Measurements from ENCODE around the gene CDC14B. TPM values are rescaled to one million over a fixed set of nuclear protein-coding genes. Genes with fewer than 3 reads are reported as not detected.

CDC14B gene
- total and polyA plus RNA-seq, 4 donors = 2.9 to 29.8 (median 8.0) TPM

DNA sequence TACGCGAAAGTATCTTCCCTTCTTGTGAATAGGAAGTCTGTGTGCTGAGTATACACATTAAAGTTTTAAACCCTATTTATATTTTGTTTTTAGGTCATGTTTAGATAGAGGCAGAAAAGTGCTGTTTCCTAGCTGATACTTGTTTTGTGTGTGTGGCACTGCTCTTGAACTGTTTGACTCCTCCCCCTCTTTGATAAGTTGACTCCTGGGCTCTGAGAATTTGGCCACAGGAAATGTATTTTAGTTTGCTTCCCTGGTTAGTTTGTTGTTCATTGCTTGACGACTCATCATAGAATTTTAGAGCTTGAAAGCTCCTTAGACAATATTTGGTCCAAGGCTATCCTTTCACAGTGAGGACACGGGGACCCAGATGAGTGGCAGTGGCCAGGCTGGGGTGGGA, 2.0 kb upstream of the CDC14B start:
- WGBS, 2 donors = 69 to 71% methylated on average over 4 of the region's 4 CpGs
- no peak overlapping the region for H3K9ac ChIP-seq (ENCODE audit: insufficient read depth in 1 of 2, low read length in 2 of 2)
- H3K27me3 ChIP-seq (ENCODE audit: control insufficient read depth in 3 of 3, insufficient read depth in 3 of 3, low read length in 2 of 3) = no peaks in the 10 kb centered on the region
- no peak overlapping the region for H3K27ac ChIP-seq (ENCODE audit: low read depth in 1 of 2, low read length in 1 of 2)
- H3K9me3 ChIP-seq (ENCODE audit: control insufficient read depth in 4 of 4, insufficient read depth in 3 of 4, low read length in 3 of 4) = no peaks in the 10 kb centered on the region
- ATAC-seq (ENCODE audit: insufficient read depth, low FRiP score) (no peak), DNase-seq (peak in 1 of 3 donors; percentile 14)
- no peaks in the 10 kb centered on the region for H3K36me3 ChIP-seq (ENCODE audit: control insufficient read depth in 4 of 4, insufficient read depth in 4 of 4, low read length in 4 of 4)
- TF ChIP-seq, protein P1, sequence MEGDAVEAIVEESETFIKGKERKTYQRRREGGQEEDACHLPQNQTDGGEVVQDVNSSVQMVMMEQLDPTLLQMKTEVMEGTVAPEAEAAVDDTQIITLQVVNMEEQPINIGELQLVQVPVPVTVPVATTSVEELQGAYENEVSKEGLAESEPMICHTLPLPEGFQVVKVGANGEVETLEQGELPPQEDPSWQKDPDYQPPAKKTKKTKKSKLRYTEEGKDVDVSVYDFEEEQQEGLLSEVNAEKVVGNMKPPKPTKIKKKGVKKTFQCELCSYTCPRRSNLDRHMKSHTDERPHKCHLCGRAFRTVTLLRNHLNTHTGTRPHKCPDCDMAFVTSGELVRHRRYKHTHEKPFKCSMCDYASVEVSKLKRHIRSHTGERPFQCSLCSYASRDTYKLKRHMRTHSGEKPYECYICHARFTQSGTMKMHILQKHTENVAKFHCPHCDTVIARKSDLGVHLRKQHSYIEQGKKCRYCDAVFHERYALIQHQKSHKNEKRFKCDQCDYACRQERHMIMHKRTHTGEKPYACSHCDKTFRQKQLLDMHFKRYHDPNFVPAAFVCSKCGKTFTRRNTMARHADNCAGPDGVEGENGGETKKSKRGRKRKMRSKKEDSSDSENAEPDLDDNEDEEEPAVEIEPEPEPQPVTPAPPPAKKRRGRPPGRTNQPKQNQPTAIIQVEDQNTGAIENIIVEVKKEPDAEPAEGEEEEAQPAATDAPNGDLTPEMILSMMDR (IDR thresholded peaks at IDR 0.05; ENCODE audit: control extremely low read depth, extremely low read depth) = no peak
- H3K4me1 ChIP-seq (ENCODE audit: control insufficient read depth in 5 of 5, insufficient read depth in 5 of 5, low read length in 5 of 5) = peaks cover 0 to 14% (median 0%) of the 10 kb centered on the region in 5 donors
- no peak overlapping the region for H3K4me3 ChIP-seq

DNA sequence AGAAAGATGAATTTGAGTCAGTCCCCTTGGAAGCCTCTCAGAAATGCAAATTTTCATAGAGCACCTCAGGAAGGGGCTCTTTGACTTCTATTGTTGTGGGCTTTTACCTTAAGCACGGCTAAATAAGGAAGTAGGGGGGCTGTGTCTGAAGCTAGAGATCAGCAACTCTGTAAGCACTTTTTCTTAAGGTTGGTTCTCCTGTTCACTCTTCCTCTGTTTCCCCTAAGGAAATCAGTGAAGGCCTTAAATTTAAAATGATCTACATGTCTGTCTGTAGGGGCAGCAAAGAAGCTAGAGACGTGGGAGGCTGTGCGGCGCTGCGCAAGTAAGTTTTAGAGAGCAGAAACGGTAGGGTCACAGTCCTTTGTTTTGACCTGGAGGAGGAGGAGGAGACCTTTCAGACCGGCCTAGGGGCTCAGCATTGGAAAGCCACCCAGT, 1.2 kb upstream of the CDC14B start:
- WGBS, 2 donors = 51 to 60% methylated on average over 7 of the region's 7 CpGs
- Histone ChIP-seq H3K4me1 (ENCODE audit: control insufficient read depth in 5 of 5, insufficient read depth in 5 of 5, low read length in 5 of 5) (peaks cover 0 to 14% (median 0%) of the 10 kb centered on the region in 5 donors), H3K9ac (ENCODE audit: insufficient read depth in 1 of 2, low read length in 2 of 2) (no peak overlapping the region), H3K27me3 (ENCODE audit: control insufficient read depth in 3 of 3, insufficient read depth in 3 of 3, low read length in 2 of 3) (no peaks in the 10 kb centered on the region), H3K4me3 (no peak overlapping the region), H3K27ac (ENCODE audit: low read depth in 1 of 2, low read length in 1 of 2) (no peak overlapping the region), H3K9me3 (ENCODE audit: control insufficient read depth in 4 of 4, insufficient read depth in 3 of 4, low read length in 3 of 4) (no peaks in the 10 kb centered on the region), H3K36me3 (ENCODE audit: control insufficient read depth in 4 of 4, insufficient read depth in 4 of 4, low read length in 4 of 4) (no peaks in the 10 kb centered on the region)
- TF ChIP-seq, protein P1 (IDR thresholded peaks at IDR 0.05; ENCODE audit: control extremely low read depth, extremely low read depth) = no peak
- ATAC-seq (ENCODE audit: insufficient read depth, low FRiP score) = no peak
- DNase-seq = peak in 2 of 3 donors; percentile 19 to 25

DNA sequence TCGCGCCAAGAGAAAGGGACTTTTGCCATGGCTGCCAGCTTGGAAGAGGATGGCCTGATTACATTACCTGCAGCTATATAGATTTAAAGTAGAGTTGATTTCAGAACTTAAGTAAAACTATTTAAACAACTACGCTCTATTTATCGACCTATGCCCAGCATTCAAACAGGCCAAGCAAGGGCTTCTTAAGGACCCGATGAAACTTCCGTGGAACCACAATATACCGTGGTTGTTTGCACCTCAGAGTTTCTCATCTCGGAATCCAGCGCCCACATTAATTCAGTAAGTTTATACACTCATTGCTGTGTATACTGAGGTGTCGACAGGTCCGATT, 505 bp upstream of the CDC14B start:
- ATAC-seq (ENCODE audit: insufficient read depth, low FRiP score) (no peak), DNase-seq (no peak)
- no peaks in the 10 kb centered on the region for H3K27me3 ChIP-seq (ENCODE audit: control insufficient read depth in 3 of 3, insufficient read depth in 3 of 3, low read length in 2 of 3)
- H3K4me3 ChIP-seq = no peak overlapping the region
- H3K9ac ChIP-seq (ENCODE audit: insufficient read depth in 1 of 2, low read length in 2 of 2) = peak overlapping the region in 1 of 2 donors; percentile 62
- no peaks in the 10 kb centered on the region for H3K9me3 ChIP-seq (ENCODE audit: control insufficient read depth in 4 of 4, insufficient read depth in 3 of 4, low read length in 3 of 4)
- 54 to 58% methylated on average over 11 of the region's 11 CpGs for WGBS, 2 donors
- H3K4me1 ChIP-seq (ENCODE audit: control insufficient read depth in 5 of 5, insufficient read depth in 5 of 5, low read length in 5 of 5) = peaks cover 0 to 14% (median 0%) of the 10 kb centered on the region in 5 donors
- TF ChIP-seq, protein P1 (IDR thresholded peaks at IDR 0.05; ENCODE audit: control extremely low read depth, extremely low read depth) = no peak
- no peak overlapping the region for H3K27ac ChIP-seq (ENCODE audit: low read depth in 1 of 2, low read length in 1 of 2)
- no peaks in the 10 kb centered on the region for H3K36me3 ChIP-seq (ENCODE audit: control insufficient read depth in 4 of 4, insufficient read depth in 4 of 4, low read length in 4 of 4)

DNA sequence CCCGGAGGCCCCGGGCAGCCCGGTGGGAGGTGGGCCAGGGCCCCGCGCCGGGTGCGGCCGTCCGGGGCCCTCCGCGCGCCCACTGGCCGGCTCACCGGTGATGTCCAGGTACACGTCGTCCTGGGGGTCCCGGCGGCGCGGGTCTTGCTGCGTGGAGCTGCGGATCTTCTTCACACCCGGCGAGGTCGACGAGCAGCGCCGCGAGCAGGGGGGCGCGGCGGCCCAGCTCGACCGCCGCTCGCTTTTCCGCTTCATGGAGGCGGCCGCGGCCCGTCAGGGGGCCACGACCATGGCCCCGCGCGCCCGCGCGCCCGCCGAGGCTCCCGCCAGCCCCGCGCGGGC, 548 bp downstream of the CDC14B start:
- Histone ChIP-seq H3K9ac (ENCODE audit: insufficient read depth in 1 of 2, low read length in 2 of 2) (no peak overlapping the region), H3K27me3 (ENCODE audit: control insufficient read depth in 3 of 3, insufficient read depth in 3 of 3, low read length in 2 of 3) (no peaks in the 10 kb centered on the region), H3K36me3 (ENCODE audit: control insufficient read depth in 4 of 4, insufficient read depth in 4 of 4, low read length in 4 of 4) (no peaks in the 10 kb centered on the region), H3K9me3 (ENCODE audit: control insufficient read depth in 4 of 4, insufficient read depth in 3 of 4, low read length in 3 of 4) (no peaks in the 10 kb centered on the region), H3K27ac (ENCODE audit: low read depth in 1 of 2, low read length in 1 of 2) (peak overlapping the region in 1 of 2 donors; percentile 90), H3K4me3 (peak overlapping the region; percentile 62), H3K4me1 (ENCODE audit: control insufficient read depth in 5 of 5, insufficient read depth in 5 of 5, low read length in 5 of 5) (peaks cover 0 to 14% (median 0%) of the 10 kb centered on the region in 5 donors)
- ATAC-seq (ENCODE audit: insufficient read depth, low FRiP score) (no peak), DNase-seq (peak in 2 of 3 donors; percentile 14 to 25)
- 1 to 2% methylated on average over 21 to 54 of the region's 54 CpGs for WGBS, 2 donors
- TF ChIP-seq, protein P1 (IDR thresholded peaks at IDR 0.05; ENCODE audit: control extremely low read depth, extremely low read depth) = no peak
